HUES64 (cell line): ENCODE results near the gene EGFL7.

Experiments
- H3K27ac ChIP-seq: 2 replicates; pipeline ENCODE4 v1.7.0; 2013; ENCODE audit warnings: low read depth, low read length, inconsistent platforms
- H3K27me3 ChIP-seq: 2 replicates; pipeline ENCODE4 v1.6.1; 2013; ENCODE audit warnings: mild to moderate bottlenecking, low read length; ENCODE audit not compliant: insufficient read depth
- H3K36me3 ChIP-seq: 2 replicates; pipeline ENCODE4 v1.6.1; 2013; ENCODE audit warnings: mild to moderate bottlenecking, low read length; ENCODE audit not compliant: insufficient read depth
- H3K4me1 ChIP-seq: 2 replicates; pipeline ENCODE4 v1.6.1; 2013; ENCODE audit warnings: mild to moderate bottlenecking, low read length, moderate library complexity; ENCODE audit not compliant: insufficient read depth
- H3K4me3 ChIP-seq: 2 replicates; pipeline ENCODE4 v1.5.1; 2013; ENCODE audit warnings: mild to moderate bottlenecking, low read length, moderate library complexity
- H3K9ac ChIP-seq: 2 replicates; pipeline ENCODE4 v1.6.1; 2013; ENCODE audit warnings: mild to moderate bottlenecking, low read depth, low read length
- H3K9me3 ChIP-seq: 2 replicates; pipeline ENCODE4 v1.6.1; 2013; ENCODE audit warnings: low read depth, low read length; ENCODE audit not compliant: insufficient read depth
- WGBS: fragments of 150-250, 120-280 bp; methylation state at CpG from one replicate; pipeline ENCODE4 v1.1.7; 2013; ENCODE audit warnings: missing lambda C conversion rate; 5-methylcytosine and 5-hydroxymethylcytosine counted together

The EGFL7 gene

GRCh38 chr9:136694872-136695247 is 32.1 kb downstream of the EGFL7 start:
- no peaks in the 10 kb centered on the region for H3K9me3 ChIP-seq
- no peaks in the 10 kb centered on the region for H3K36me3 ChIP-seq
- WGBS, result 95% methylated on average over 11 of the region's 11 CpGs
- H3K27ac ChIP-seq, result no peak overlapping the region
- no peaks in the 10 kb centered on the region for H3K27me3 ChIP-seq
- no peak overlapping the region for H3K4me3 ChIP-seq
- H3K9ac ChIP-seq, result no peak overlapping the region
- peaks cover 10% of the 10 kb centered on the region for H3K4me1 ChIP-seq

- Histone ChIP-seq H3K9me3 (no peaks in the 10 kb centered on the region), H3K27ac (no peak overlapping the region), H3K4me1 (peaks cover 10% of the 10 kb centered on the region), H3K27me3 (no peaks in the 10 kb centered on the region), H3K36me3 (no peaks in the 10 kb centered on the region), H3K4me3 (no peak overlapping the region), H3K9ac (no peak overlapping the region)
- 91% methylated on average over 10 of the region's 10 CpGs for WGBS
Observed at GRCh38 chr9:136695435-136695895, 32.7 kb downstream of the EGFL7 start.

- Histone ChIP-seq H3K36me3 (no peaks in the 10 kb centered on the region), H3K27me3 (peaks cover under 1% of the 10 kb centered on the region; the same call in 1 of the 2 replicates), H3K9ac (no peak overlapping the region), H3K4me1 (peaks cover 10% of the 10 kb centered on the region), H3K27ac (no peak overlapping the region), H3K9me3 (no peaks in the 10 kb centered on the region), H3K4me3 (no peak overlapping the region)
- 88% methylated on average over 23 of the region's 23 CpGs for WGBS
Observed at GRCh38 chr9:136695955-136696354, 33.2 kb downstream of the EGFL7 start.

- Histone ChIP-seq H3K4me1 (peaks cover 7% of the 10 kb centered on the region), H3K4me3 (no peak overlapping the region), H3K9me3 (no peaks in the 10 kb centered on the region), H3K9ac (no peak overlapping the region), H3K36me3 (no peaks in the 10 kb centered on the region), H3K27me3 (peaks cover 6% of the 10 kb centered on the region; the same call in 1 of the 2 replicates), H3K27ac (no peak overlapping the region)
- WGBS, result 91% methylated on average over 8 of the region's 9 CpGs
Observed at GRCh38 chr9:136696502-136696901, 33.8 kb downstream of the EGFL7 start.

GRCh38 chr9:136697146-136697820 is 34.6 kb downstream of the EGFL7 start:
- no peak overlapping the region for H3K9ac ChIP-seq
- no peaks in the 10 kb centered on the region for H3K36me3 ChIP-seq
- no peak overlapping the region for H3K4me3 ChIP-seq
- WGBS, result 88% methylated on average over 23 of the region's 23 CpGs
- peaks cover 10% of the 10 kb centered on the region; the same call in 1 of the 2 replicates for H3K27me3 ChIP-seq
- H3K4me1 ChIP-seq, result peaks cover 3% of the 10 kb centered on the region; the same call in 1 of the 2 replicates
- H3K27ac ChIP-seq, result no peak overlapping the region
- H3K9me3 ChIP-seq, result no peaks in the 10 kb centered on the region

GRCh38 chr9:136697821-136698526 is 35.3 kb downstream of the EGFL7 start:
- H3K27ac ChIP-seq, result no peak overlapping the region
- 92% methylated on average over 20 of the region's 20 CpGs for WGBS

GRCh38 chr9:136698635-136699246 is 36.0 kb downstream of the EGFL7 start:
- Histone ChIP-seq H3K9ac (no peak overlapping the region), H3K9me3 (no peaks in the 10 kb centered on the region), H3K27ac (no peak overlapping the region), H3K36me3 (no peaks in the 10 kb centered on the region), H3K4me3 (no peak overlapping the region), H3K4me1 (peaks cover 3% of the 10 kb centered on the region; the same call in 1 of the 2 replicates), H3K27me3 (peaks cover 10% of the 10 kb centered on the region; the same call in 1 of the 2 replicates)
- WGBS, result 91% methylated on average over 10 of the region's 11 CpGs

More at GRCh38 chr9:136697821-136698526, 35.3 kb downstream of the EGFL7 start:
- no peaks in the 10 kb centered on the region for H3K9me3 ChIP-seq
- H3K9ac ChIP-seq, result no peak overlapping the region
- H3K36me3 ChIP-seq, result no peaks in the 10 kb centered on the region
- peaks cover 10% of the 10 kb centered on the region; the same call in 1 of the 2 replicates for H3K27me3 ChIP-seq
- no peak overlapping the region for H3K4me3 ChIP-seq
- H3K4me1 ChIP-seq, result peaks cover 3% of the 10 kb centered on the region; the same call in 1 of the 2 replicates

- H3K4me3 ChIP-seq, result no peak overlapping the region
- no peaks in the 10 kb centered on the region for H3K36me3 ChIP-seq
- H3K4me1 ChIP-seq, result no peaks in the 10 kb centered on the region
- H3K9me3 ChIP-seq, result no peaks in the 10 kb centered on the region
- no peak overlapping the region for H3K27ac ChIP-seq
- H3K9ac ChIP-seq, result no peak overlapping the region
- H3K27me3 ChIP-seq, result peaks cover 10% of the 10 kb centered on the region; the same call in 1 of the 2 replicates
- 93% methylated on average over 13 of the region's 13 CpGs for WGBS
Observed at GRCh38 chr9:136700304-136700703, 37.6 kb downstream of the EGFL7 start.

- H3K4me1 ChIP-seq, result no peaks in the 10 kb centered on the region
- H3K4me3 ChIP-seq, result peak overlapping the region; percentile 31; the same call in 1 of the 2 replicates
- no peak overlapping the region for H3K27ac ChIP-seq
- WGBS, result 74% methylated on average over 38 of the region's 38 CpGs
- no peaks in the 10 kb centered on the region for H3K9me3 ChIP-seq
- H3K36me3 ChIP-seq, result no peaks in the 10 kb centered on the region
- no peak overlapping the region for H3K9ac ChIP-seq
- H3K27me3 ChIP-seq, result peaks cover 10% of the 10 kb centered on the region; the same call in 1 of the 2 replicates
Observed at GRCh38 chr9:136700959-136701667, 38.4 kb downstream of the EGFL7 start.

GRCh38 chr9:136701668-136702053 is 38.9 kb downstream of the EGFL7 start:
- Histone ChIP-seq H3K4me1 (no peaks in the 10 kb centered on the region), H3K4me3 (peak overlapping the region; percentile 31; the same call in 1 of the 2 replicates), H3K27ac (no peak overlapping the region), H3K9me3 (no peaks in the 10 kb centered on the region), H3K27me3 (peaks cover 10% of the 10 kb centered on the region; the same call in 1 of the 2 replicates), H3K36me3 (no peaks in the 10 kb centered on the region), H3K9ac (no peak overlapping the region)
- 75% methylated on average over 6 of the region's 10 CpGs for WGBS
